Activated CD8-positive, alpha-beta T cell treated with anti-CD3 and anti-CD28 coated beads for 36 hours (primary cell): ENCODE data around the gene LRRC63. TPM values are rescaled to one million over a fixed set of nuclear protein-coding genes. Genes with fewer than 3 reads are reported as not detected.

Experiments
- ATAC-seq: fragments of 200-7000 bp; cut with Tn5 transposase; one replicate; pipeline ENCODE4 v1.10.0; 2021; ENCODE audit warnings: mild to moderate bottlenecking, moderate library complexity
- CTCF ChIA-PET: fragments of 350-600 bp; sonication (Branson Sonifier 250); formaldehyde crosslinking; loops from one replicate; lab custom pipeline; 2021; ENCODE audit warnings: antibody characterized with exemption; lab: Charles Lee
- POLR2A ChIA-PET: fragments of 350-600 bp; sonication (Branson Sonifier 250); formaldehyde crosslinking; loops from one replicate; lab custom pipeline; 2021; ENCODE audit warnings: antibody characterized with exemption; lab: Charles Lee
- DNase-seq: peaks from one replicate; pipeline ENCODE4 v3.0.0-alpha.2; 2020
- H3K27ac Mint-ChIP-seq: one replicate; pipeline ENCODE4 v1.8.0; 2021; ENCODE audit warnings: mild to moderate bottlenecking, mixed read lengths
- H3K27me3 Mint-ChIP-seq: one replicate; pipeline ENCODE4 v1.8.0; 2021; ENCODE audit warnings: mixed read lengths
- H3K36me3 Mint-ChIP-seq: one replicate; pipeline ENCODE4 v1.8.0; 2021; ENCODE audit warnings: low read depth, mixed read lengths
- H3K4me1 Mint-ChIP-seq: one replicate; pipeline ENCODE4 v1.8.0; 2021; ENCODE audit warnings: low read depth, mixed read lengths
- H3K4me3 Mint-ChIP-seq: one replicate; pipeline ENCODE4 v1.8.0; 2021; ENCODE audit warnings: mild to moderate bottlenecking, moderate library complexity, mixed read lengths
- H3K9me3 Mint-ChIP-seq: one replicate; pipeline ENCODE4 v1.8.0; 2021; ENCODE audit warnings: mixed read lengths
- CTCF ChIP-seq: fragments of 200-600 bp; IDR thresholded peaks from one replicate; pipeline ENCODE4 v1.8.0; 2022; ENCODE audit warnings: antibody characterized with exemption, mild to moderate bottlenecking
- intact Hi-C: fragments of 100-400 bp; cut with micrococcal nuclease; formaldehyde crosslinking; loops from one replicate; pipeline ENCODE4 v1.10.0; 2022
- total RNA-seq, 2 experiments: library from RNA; stranded (reverse); gene quantifications; one replicate each; pipeline ENCODE4 v1.2.3, GENCODE V29; 2021

Gene LRRC63
- total RNA-seq, 2 experiments from 2014 or later, result 0.47 to 0.59 TPM

DNA sequence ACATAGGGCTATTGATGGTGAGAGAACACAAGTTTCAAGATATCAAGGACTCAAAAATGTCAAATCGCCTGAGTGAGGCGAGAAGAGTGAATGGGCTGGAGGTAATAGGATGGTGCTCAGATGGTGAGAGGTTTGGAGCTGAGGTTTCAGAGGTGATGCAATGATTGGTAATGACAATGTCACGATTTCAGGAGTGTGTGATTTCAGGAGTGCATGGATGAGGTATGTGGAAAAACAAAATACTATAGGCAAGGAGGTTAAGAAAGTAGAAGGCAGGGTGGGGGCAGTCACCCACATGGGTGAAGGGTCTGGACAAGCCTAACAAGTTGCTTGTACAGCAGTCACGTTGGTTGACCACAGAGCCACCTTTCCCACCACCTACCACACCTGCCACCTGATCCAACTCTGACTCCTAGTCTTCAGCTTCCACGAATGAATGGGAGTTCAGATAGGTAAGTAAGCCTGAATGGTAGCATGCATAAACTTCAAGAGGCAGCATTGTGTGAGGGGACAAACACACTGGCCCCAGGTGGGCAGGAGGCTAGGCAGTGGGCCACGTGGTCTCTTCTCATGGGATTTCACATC is 103.9 kb downstream of the LRRC63 start:
- POLR2A ChIA-PET, result interaction anchor here (2.0 kb wide), 1 partner anchor 11 kb away, joined by 6 read pairs; no protein-coding TSS in a partner anchor
- Mint-ChIP-seq H3K36me3 (peaks cover 43% of the 10 kb centered on the region), H3K4me1 (peaks cover 33% of the 10 kb centered on the region), H3K9me3 (no peaks in the 10 kb centered on the region), H3K4me3 (no peak overlapping the region), H3K27me3 (no peaks in the 10 kb centered on the region), H3K27ac (no peak overlapping the region)
- CTCF ChIA-PET, result interaction anchor here (0.6 to 1.1 kb wide), 2 partner anchors 36 to 944 kb away, joined by 3 read pairs; no protein-coding TSS in a partner anchor
- ATAC-seq (peak; percentile 52), DNase-seq (peak; percentile 19)
- no peak for TF ChIP-seq CTCF
- intact Hi-C loops, result loop anchor here (5.0 kb wide), 1 partner anchor 148 kb away; no protein-coding TSS in a partner anchor

- no peak for ATAC-seq
- CTCF ChIA-PET, result no interaction called here
- POLR2A ChIA-PET, result interaction anchor here (1.0 kb wide), 1 partner anchor 12 kb away, joined by 3 read pairs; no protein-coding TSS in a partner anchor
- intact Hi-C loops, result loop anchor here (5.0 kb wide), 1 partner anchor 150 kb away; no protein-coding TSS in a partner anchor
- no peak overlapping the region for H3K27ac Mint-ChIP-seq
- peaks cover 43% of the 10 kb centered on the region for H3K4me1 Mint-ChIP-seq
- H3K9me3 Mint-ChIP-seq, result no peaks in the 10 kb centered on the region
- no peaks in the 10 kb centered on the region for H3K27me3 Mint-ChIP-seq
- H3K36me3 Mint-ChIP-seq, result peaks cover 32% of the 10 kb centered on the region
- TF ChIP-seq CTCF, result no peak
- no peak for DNase-seq
- H3K4me3 Mint-ChIP-seq, result no peak overlapping the region
These were observed 105.4 kb downstream of the LRRC63 start for GRCh38 chr13:46317120-46317519.

DNA sequence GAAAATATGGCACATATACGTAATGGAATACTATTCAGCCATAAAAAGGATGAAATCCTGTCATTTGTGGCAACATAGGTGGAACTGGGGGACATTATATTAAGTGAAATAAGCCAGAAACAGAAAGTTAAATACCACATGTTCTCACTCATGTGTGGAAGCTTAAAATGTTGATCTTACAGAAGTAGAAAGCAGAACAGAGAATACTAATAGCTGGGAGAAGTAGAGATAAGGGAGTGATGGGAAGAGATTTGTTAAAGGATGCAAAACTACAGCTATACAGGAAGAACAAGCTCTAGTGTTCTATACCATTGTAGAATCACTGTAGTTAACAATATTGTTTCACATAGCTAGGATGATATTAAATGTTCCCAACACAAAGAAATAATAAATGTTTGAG is 107.3 kb downstream of the LRRC63 start:
- TF ChIP-seq CTCF, result no peak
- peaks cover 24% of the 10 kb centered on the region for H3K36me3 Mint-ChIP-seq
- intact Hi-C loops, result loop anchor here (5.0 kb wide), 1 partner anchor 152 kb away; no protein-coding TSS in a partner anchor
- H3K9me3 Mint-ChIP-seq, result no peaks in the 10 kb centered on the region
- ChIA-PET POLR2A (no interaction called here), CTCF (no interaction called here)
- no peak for ATAC-seq
- DNase-seq, result no peak
- no peak overlapping the region for H3K4me3 Mint-ChIP-seq
- H3K27ac Mint-ChIP-seq, result no peak overlapping the region
- no peaks in the 10 kb centered on the region for H3K27me3 Mint-ChIP-seq
- peaks cover 37% of the 10 kb centered on the region for H3K4me1 Mint-ChIP-seq

DNA sequence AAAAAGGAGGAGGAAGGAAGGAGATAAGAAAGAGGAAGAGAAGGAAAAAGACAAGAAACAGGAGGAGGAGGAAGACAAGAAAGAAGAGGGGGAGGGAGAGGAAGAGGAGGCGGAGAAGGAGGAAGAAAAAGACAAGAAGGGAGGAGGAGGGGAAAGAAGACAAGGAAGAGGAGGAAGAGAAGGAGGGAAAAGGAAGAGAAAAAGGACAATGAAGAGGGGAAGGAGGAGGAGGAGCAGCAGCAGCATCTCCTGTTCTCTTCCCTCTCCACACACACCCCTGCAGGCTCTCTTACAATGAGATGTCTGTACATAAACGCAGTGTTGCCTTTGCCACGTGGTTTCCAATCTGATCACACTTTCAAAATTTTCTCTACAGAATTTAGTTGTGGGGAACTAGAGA is 108.7 kb downstream of the LRRC63 start:
- peaks cover 14% of the 10 kb centered on the region for H3K36me3 Mint-ChIP-seq
- intact Hi-C loops, result no loop called here
- CTCF ChIA-PET, result interaction anchor here (0.8 to 3.2 kb wide), 18 partner anchors 11 to 810 kb away, joined by 3 to 31 read pairs (median 7); no protein-coding TSS in a partner anchor
- H3K27ac Mint-ChIP-seq, result peak overlapping the region; percentile 97
- TF ChIP-seq CTCF, result no peak
- peak; percentile 43 for ATAC-seq
- H3K27me3 Mint-ChIP-seq, result no peaks in the 10 kb centered on the region
- peak; percentile 51 for DNase-seq
- peaks cover 32% of the 10 kb centered on the region for H3K4me1 Mint-ChIP-seq
- H3K4me3 Mint-ChIP-seq, result peak overlapping the region; percentile 85
- POLR2A ChIA-PET, result interaction anchor here (1.0 to 1.5 kb wide), 4 partner anchors 11 to 474 kb away, joined by 3 to 6 read pairs (median 4); no protein-coding TSS in a partner anchor
- no peaks in the 10 kb centered on the region for H3K9me3 Mint-ChIP-seq

DNA sequence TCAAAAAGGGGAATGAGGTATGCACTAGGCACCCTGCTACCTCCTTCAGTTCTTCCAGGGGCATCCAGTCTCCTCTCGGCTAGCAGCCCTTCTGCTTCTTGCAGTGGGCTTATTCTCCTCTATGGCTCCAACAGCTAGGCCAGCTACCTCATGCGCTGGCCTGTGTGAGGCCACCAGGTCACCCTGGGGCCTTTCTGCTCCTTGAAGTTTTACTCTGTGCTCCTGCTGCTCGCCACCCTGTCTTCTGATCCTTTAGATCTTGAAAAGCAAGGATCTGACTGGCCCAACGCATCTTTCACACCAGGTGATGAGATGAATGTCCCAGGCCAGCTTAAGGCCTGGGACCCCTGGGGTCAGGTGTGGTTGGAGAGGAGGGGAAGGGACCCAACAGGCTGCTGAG is 109.1 kb downstream of the LRRC63 start:
- peak overlapping the region; percentile 85 for H3K4me3 Mint-ChIP-seq
- no peaks in the 10 kb centered on the region for H3K9me3 Mint-ChIP-seq
- DNase-seq (no peak), ATAC-seq (peak; percentile 25)
- H3K27ac Mint-ChIP-seq, result peak overlapping the region; percentile 97
- peaks cover 13% of the 10 kb centered on the region for H3K36me3 Mint-ChIP-seq
- CTCF ChIA-PET, result interaction anchor here (0.6 to 3.2 kb wide), 44 partner anchors 7 to 810 kb away, joined by 3 to 31 read pairs (median 4); partner anchors contain the start of gene ZC3H13
- no peaks in the 10 kb centered on the region for H3K27me3 Mint-ChIP-seq
- intact Hi-C loops, result no loop called here
- POLR2A ChIA-PET, result interaction anchor here (0.8 to 1.5 kb wide), 5 partner anchors 11 to 474 kb away, joined by 3 to 6 read pairs (median 4); no protein-coding TSS in a partner anchor
- no peak for TF ChIP-seq CTCF
- peaks cover 30% of the 10 kb centered on the region for H3K4me1 Mint-ChIP-seq
